Body of pancreas (tissue), 4 donors: Measurements from ENCODE around the gene MYEOV. TPM values are rescaled to one million over a fixed set of nuclear protein-coding genes. Genes with fewer than 3 reads are reported as not detected.

ENCODE experiments used
- ATAC-seq: fragments of 150-250 bp; one replicate; pipeline ENCODE4 v1.9.1; 2016
- DNase-seq, 4 donors: peaks; one replicate each; pipeline ENCODE4 v3.0.0-alpha.2; 2019
- H3K27ac ChIP-seq, 4 donors: fragments of 200-600 bp; sonication (generic); 1 replicate in 3 of 4; 2 replicates in 1 of 4; pipeline versions ENCODE4 v1.5.1 to v1.6.1; 2016 to 2019; ENCODE audit warnings: mild to moderate bottlenecking in 1 of 4, mixed read lengths in 1 of 4, moderate library complexity in 1 of 4
- H3K27me3 ChIP-seq, 2 donors: fragments of 200-600 bp; sonication (generic); one replicate each; pipeline ENCODE4 v1.6.0; 2016; ENCODE audit warnings: mild to moderate bottlenecking in 1 of 2
- H3K36me3 ChIP-seq, 2 donors: fragments of 200-600 bp; sonication (generic); replicated peaks in 1 of 2; 2 replicates each; pipeline ENCODE4 v1.5.1; 2016; ENCODE audit warnings: low read depth in 2 of 2; ENCODE audit not compliant: insufficient read depth in 1 of 2
- H3K4me1 ChIP-seq: fragments of 200-600 bp; sonication (generic); one replicate; pipeline ENCODE4 v1.6.0; 2016
- H3K4me3 ChIP-seq, 2 donors: fragments of 200-600 bp; sonication (generic); 1 replicate in 1 of 2; 2 replicates in 1 of 2; pipeline ENCODE4 v1.5.1; 2016 to 2019
- H3K9me3 ChIP-seq, 3 donors: fragments of 200-600 bp; sonication (generic); 1 replicate in 2 of 3; 2 replicates in 1 of 3; pipeline ENCODE4 v1.5.1; 2016
- CTCF ChIP-seq, 7 experiments: fragments of 450-650 bp in 4 of 7; fragments of 200-600 bp in 3 of 7; sonication (generic) in 3 of 7; IDR thresholded peaks; one replicate each; pipeline ENCODE4 v1.5.1; 2016 to 2019; ENCODE audit warnings: antibody characterized with exemption in 7 of 7
- POLR2A ChIP-seq, 3 donors: fragments of 450-650 bp; IDR thresholded peaks; one replicate each; pipeline ENCODE4 v1.6.1; 2016; ENCODE audit warnings: antibody characterized with exemption in 3 of 3, mild to moderate bottlenecking in 2 of 3
- WGBS, 2 donors: methylation state at CpG; one replicate each; pipeline ENCODE4 v1.1.5; 2017; 5-methylcytosine and 5-hydroxymethylcytosine counted together
- intact Hi-C: fragments of 100-400 bp; cut with DNase I; formaldehyde crosslinking; loops from one replicate; pipeline ENCODE4 v1.15.1; 2023
- total RNA-seq, 2 donors: library from RNA; depleted of rRNA; stranded (reverse); fragments of >200 nt; gene quantifications; one replicate each; pipeline ENCODE4 v1.1.0, GENCODE V29; 2016

The MYEOV gene
- total RNA-seq, 2 donors from 2014 or later, result 2.3 to 7.0 TPM

GRCh38 chr11:69310934-69311766 is 17.2 kb downstream of the MYEOV start:
- TF ChIP-seq POLR2A (IDR thresholded peaks at IDR 0.05) (no peak), CTCF (IDR thresholded peaks at IDR 0.05) (no peak)
- DNase-seq, result no peak
- Histone ChIP-seq H3K36me3 (no peaks in the 10 kb centered on the region), H3K4me1 (peaks cover 12% of the 10 kb centered on the region), H3K27me3 (no peaks in the 10 kb centered on the region), H3K9me3 (no peaks in the 10 kb centered on the region), H3K27ac (no peak overlapping the region), H3K4me3 (no peak overlapping the region)
- intact Hi-C loops, result no loop called here
- WGBS, 2 donors, result 78 to 88% methylated on average over 6 to 14 of the region's 14 CpGs
- no peak for ATAC-seq

- Histone ChIP-seq H3K4me1 (peaks cover 7% of the 10 kb centered on the region), H3K4me3 (no peak overlapping the region), H3K27ac (no peak overlapping the region), H3K9me3 (no peaks in the 10 kb centered on the region), H3K27me3 (no peaks in the 10 kb centered on the region), H3K36me3 (no peaks in the 10 kb centered on the region)
- intact Hi-C loops, result no loop called here
- TF ChIP-seq POLR2A (IDR thresholded peaks at IDR 0.05), result no peak
- TF ChIP-seq CTCF (IDR thresholded peaks at IDR 0.05), result no peak
- DNase-seq (no peak), ATAC-seq (no peak)
- WGBS, 2 donors, result 63 to 65% methylated on average over 14 of the region's 14 CpGs
These were observed 17.9 kb downstream of the MYEOV start for GRCh38 chr11:69311767-69312385.

- TF ChIP-seq POLR2A (IDR thresholded peaks at IDR 0.05) (no peak), CTCF (IDR thresholded peaks at IDR 0.05) (no peak)
- Histone ChIP-seq H3K4me1 (peaks cover 7% of the 10 kb centered on the region), H3K36me3 (no peaks in the 10 kb centered on the region), H3K9me3 (no peaks in the 10 kb centered on the region), H3K4me3 (no peak overlapping the region), H3K27me3 (no peaks in the 10 kb centered on the region), H3K27ac (no peak overlapping the region)
- peak in 2 of 4 donors; percentile 54 to 59 for DNase-seq
- intact Hi-C loops, result no loop called here
- WGBS, 2 donors, result 57 to 82% methylated on average over 10 to 15 of the region's 15 CpGs
- ATAC-seq, result peak; percentile 49
These were observed 18.8 kb downstream of the MYEOV start for GRCh38 chr11:69312453-69313404.

GRCh38 chr11:69313992-69314391 is 20.0 kb downstream of the MYEOV start:
- H3K27me3 ChIP-seq, result no peaks in the 10 kb centered on the region
- no peaks in the 10 kb centered on the region for H3K36me3 ChIP-seq
- no peak overlapping the region for H3K27ac ChIP-seq
- intact Hi-C loops, result no loop called here
- no peaks in the 10 kb centered on the region for H3K9me3 ChIP-seq
- ATAC-seq (no peak), DNase-seq (no peak)
- WGBS, 2 donors, result 57 to 82% methylated on average over 1 of the region's 2 CpGs
- H3K4me3 ChIP-seq, result no peak overlapping the region
- peaks cover 7% of the 10 kb centered on the region for H3K4me1 ChIP-seq
- TF ChIP-seq CTCF (IDR thresholded peaks at IDR 0.05), result no peak
- no peak for TF ChIP-seq POLR2A (IDR thresholded peaks at IDR 0.05)
